ENCODE measurements around the gene ANO7. TPM values are rescaled to one million over a fixed set of nuclear protein-coding genes. Genes with fewer than 3 reads are reported as not detected.

ANO7 gene
- total RNA-seq, 3 donors from 2014 or later (not counting 1 experiment from before 2014, with no cell fraction given), result 0.97 to 1.4 (median 1.1) TPM

GRCh38 chr2:241183221-241183620 is 5.3 kb upstream of the ANO7 start:
- H3K36me3 ChIP-seq (ENCODE audit: control insufficient read depth, insufficient read depth, low read length), result peaks cover 12% of the 10 kb centered on the region
- no peak overlapping the region for H3K27ac Mint-ChIP-seq
- H3K27me3 ChIP-seq (ENCODE audit: control insufficient read depth, insufficient read depth, low read length), result no peaks in the 10 kb centered on the region
- no peak for DNase-seq
- no peaks in the 10 kb centered on the region for H3K4me1 Mint-ChIP-seq
- H3K4me1 ChIP-seq (ENCODE audit: control insufficient read depth, insufficient read depth, low read length), result no peaks in the 10 kb centered on the region
- ATAC-seq, result no peak
- H3K4me3 Mint-ChIP-seq, result no peak overlapping the region
- peaks cover 7% of the 10 kb centered on the region for H3K36me3 Mint-ChIP-seq
- H3K9me3 Mint-ChIP-seq, result no peaks in the 10 kb centered on the region
- intact Hi-C loops (cut with micrococcal nuclease), result no loop called here
- 78% methylated on average over 9 of the region's 9 CpGs for WGBS (ENCODE audit: insufficient coverage)
- no peak overlapping the region for H3K4me3 ChIP-seq (ENCODE audit: low read length)
- H3K27ac ChIP-seq (ENCODE audit: low read length), result no peak overlapping the region
- no peaks in the 10 kb centered on the region for H3K9me3 ChIP-seq (ENCODE audit: control insufficient read depth, insufficient read depth, low read length)
- no peaks in the 10 kb centered on the region for H3K27me3 Mint-ChIP-seq (ENCODE audit: low read depth in 2 of 2)
- TF ChIP-seq, protein P1, sequence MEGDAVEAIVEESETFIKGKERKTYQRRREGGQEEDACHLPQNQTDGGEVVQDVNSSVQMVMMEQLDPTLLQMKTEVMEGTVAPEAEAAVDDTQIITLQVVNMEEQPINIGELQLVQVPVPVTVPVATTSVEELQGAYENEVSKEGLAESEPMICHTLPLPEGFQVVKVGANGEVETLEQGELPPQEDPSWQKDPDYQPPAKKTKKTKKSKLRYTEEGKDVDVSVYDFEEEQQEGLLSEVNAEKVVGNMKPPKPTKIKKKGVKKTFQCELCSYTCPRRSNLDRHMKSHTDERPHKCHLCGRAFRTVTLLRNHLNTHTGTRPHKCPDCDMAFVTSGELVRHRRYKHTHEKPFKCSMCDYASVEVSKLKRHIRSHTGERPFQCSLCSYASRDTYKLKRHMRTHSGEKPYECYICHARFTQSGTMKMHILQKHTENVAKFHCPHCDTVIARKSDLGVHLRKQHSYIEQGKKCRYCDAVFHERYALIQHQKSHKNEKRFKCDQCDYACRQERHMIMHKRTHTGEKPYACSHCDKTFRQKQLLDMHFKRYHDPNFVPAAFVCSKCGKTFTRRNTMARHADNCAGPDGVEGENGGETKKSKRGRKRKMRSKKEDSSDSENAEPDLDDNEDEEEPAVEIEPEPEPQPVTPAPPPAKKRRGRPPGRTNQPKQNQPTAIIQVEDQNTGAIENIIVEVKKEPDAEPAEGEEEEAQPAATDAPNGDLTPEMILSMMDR (IDR thresholded peaks at IDR 0.05), result no peak

DNA sequence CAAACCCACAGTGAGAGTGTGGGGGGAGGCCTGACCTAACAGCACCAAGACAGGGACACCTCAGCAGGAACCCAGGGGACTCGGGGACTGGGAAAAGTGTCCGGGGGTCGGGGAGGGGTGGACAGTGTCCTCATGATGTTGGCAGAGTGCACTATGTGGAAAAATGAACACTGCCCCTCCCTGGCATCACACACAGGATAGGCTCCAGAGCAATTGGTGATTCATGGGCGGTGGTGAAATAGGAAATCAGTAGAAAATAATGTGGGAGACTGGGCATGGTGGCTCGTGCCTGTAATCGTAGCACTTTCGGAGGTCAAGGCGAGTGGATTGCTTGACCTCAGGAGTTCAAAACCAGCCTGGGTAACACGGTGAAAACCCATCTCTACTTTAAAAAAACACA is 3.6 kb upstream of the ANO7 start:
- H3K27ac Mint-ChIP-seq, result no peak overlapping the region
- no peak overlapping the region for H3K27ac ChIP-seq (ENCODE audit: low read length)
- 77% methylated on average over 9 of the region's 9 CpGs for WGBS (ENCODE audit: insufficient coverage)
- no peaks in the 10 kb centered on the region for H3K36me3 Mint-ChIP-seq
- intact Hi-C loops (cut with micrococcal nuclease), result no loop called here
- H3K4me3 ChIP-seq (ENCODE audit: low read length), result no peak overlapping the region
- peaks cover 3% of the 10 kb centered on the region for H3K36me3 ChIP-seq (ENCODE audit: control insufficient read depth, insufficient read depth, low read length)
- H3K27me3 Mint-ChIP-seq (ENCODE audit: low read depth in 2 of 2), result no peaks in the 10 kb centered on the region
- H3K27me3 ChIP-seq (ENCODE audit: control insufficient read depth, insufficient read depth, low read length), result no peaks in the 10 kb centered on the region
- no peaks in the 10 kb centered on the region for H3K4me1 Mint-ChIP-seq
- DNase-seq (no peak), ATAC-seq (no peak)
- no peak overlapping the region for H3K4me3 Mint-ChIP-seq
- TF ChIP-seq, protein P1 (IDR thresholded peaks at IDR 0.05), result no peak
- no peaks in the 10 kb centered on the region for H3K9me3 ChIP-seq (ENCODE audit: control insufficient read depth, insufficient read depth, low read length)
- H3K9me3 Mint-ChIP-seq, result no peaks in the 10 kb centered on the region
- no peaks in the 10 kb centered on the region for H3K4me1 ChIP-seq (ENCODE audit: control insufficient read depth, insufficient read depth, low read length)

DNA sequence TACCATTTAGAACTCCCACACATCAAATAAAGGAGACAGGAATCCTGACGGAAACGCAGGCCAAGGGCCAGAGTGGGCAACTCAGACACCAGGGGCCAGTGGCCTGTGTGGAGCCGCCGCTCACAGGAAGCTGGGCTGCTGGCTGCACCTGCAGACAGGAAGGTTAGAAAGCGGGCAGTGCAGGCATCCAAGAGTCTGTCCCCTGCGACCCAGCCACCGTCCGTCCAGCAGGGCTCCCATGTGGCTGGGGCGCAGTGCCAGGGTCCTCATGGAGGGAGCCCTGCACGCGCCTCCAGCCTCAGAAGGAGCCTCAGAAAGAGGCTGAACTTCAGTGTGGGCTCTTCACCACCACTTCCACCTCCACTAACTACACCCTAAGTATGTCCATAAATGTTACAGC is 2.5 kb upstream of the ANO7 start:
- WGBS (ENCODE audit: insufficient coverage), result 97% methylated on average over 11 of the region's 11 CpGs
- intact Hi-C loops (cut with micrococcal nuclease), result no loop called here
- H3K27ac ChIP-seq (ENCODE audit: low read length), result no peak overlapping the region

More for the DNA sequence above, 2.5 kb upstream of the ANO7 start:
- ATAC-seq (no peak), DNase-seq (no peak)
- H3K9me3 Mint-ChIP-seq, result no peaks in the 10 kb centered on the region
- H3K4me3 Mint-ChIP-seq, result no peak overlapping the region
- no peak overlapping the region for H3K4me3 ChIP-seq (ENCODE audit: low read length)
- no peak overlapping the region for H3K27ac Mint-ChIP-seq
- no peaks in the 10 kb centered on the region for H3K27me3 Mint-ChIP-seq (ENCODE audit: low read depth in 2 of 2)
- H3K9me3 ChIP-seq (ENCODE audit: control insufficient read depth, insufficient read depth, low read length), result no peaks in the 10 kb centered on the region
- TF ChIP-seq, protein P1 (IDR thresholded peaks at IDR 0.05), result no peak
- no peaks in the 10 kb centered on the region for H3K27me3 ChIP-seq (ENCODE audit: control insufficient read depth, insufficient read depth, low read length)
- no peaks in the 10 kb centered on the region for H3K36me3 Mint-ChIP-seq
- H3K4me1 Mint-ChIP-seq, result no peaks in the 10 kb centered on the region
- peaks cover 2% of the 10 kb centered on the region for H3K36me3 ChIP-seq (ENCODE audit: control insufficient read depth, insufficient read depth, low read length)
- H3K4me1 ChIP-seq (ENCODE audit: control insufficient read depth, insufficient read depth, low read length), result no peaks in the 10 kb centered on the region
